Neuron (in vitro differentiated cells): ENCODE measurements around the gene CD80.

ENCODE experiments used
- H2AFZ ChIP-seq: one replicate; pipeline ENCODE4 v1.6.1; 2013; ENCODE audit warnings: low read depth, mild to moderate bottlenecking, inconsistent platforms, low read length, moderate library complexity
- H3K27me3 ChIP-seq: one replicate; pipeline ENCODE4 v1.6.1; 2013; ENCODE audit warnings: low read length; ENCODE audit not compliant: insufficient read depth
- H3K36me3 ChIP-seq: one replicate; pipeline ENCODE4 v1.6.1; 2013; ENCODE audit warnings: low read length; ENCODE audit not compliant: insufficient read depth
- H3K4me1 ChIP-seq: one replicate; pipeline ENCODE4 v1.6.1; 2013; ENCODE audit warnings: low read length; ENCODE audit not compliant: insufficient read depth
- H3K4me3 ChIP-seq: 2 replicates; pipeline ENCODE4 v1.5.1; 2013; ENCODE audit warnings: mild to moderate bottlenecking, low read length, moderate library complexity
- H3K9me3 ChIP-seq: one replicate; pipeline ENCODE4 v1.6.1; 2013; ENCODE audit warnings: low read length

CD80 gene

DNA sequence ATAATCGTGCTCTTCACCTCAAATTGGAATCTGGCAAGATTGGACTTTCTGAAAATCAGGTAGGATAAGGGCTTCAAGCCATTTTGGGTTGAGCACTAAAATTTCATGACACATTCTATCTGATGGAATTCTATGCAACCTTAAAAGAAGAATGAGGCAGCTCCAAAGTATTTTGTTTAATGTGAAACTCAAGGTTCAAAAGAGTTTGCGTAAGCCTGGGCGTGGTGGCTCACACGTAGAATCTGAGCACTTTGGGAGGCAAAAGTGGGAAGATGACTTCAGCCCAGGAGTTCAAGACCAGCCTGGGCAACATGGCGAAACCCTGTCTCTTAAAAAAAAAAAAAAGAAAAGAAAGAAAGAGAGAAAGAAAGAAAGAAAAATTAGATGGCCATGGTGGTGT, 34.7 kb upstream of the CD80 start:
- Histone ChIP-seq H3K4me3 (no peak overlapping the region), H3K27me3 (peaks cover 4% of the 10 kb centered on the region), H3K36me3 (no peaks in the 10 kb centered on the region), H3K9me3 (peaks cover under 1% of the 10 kb centered on the region), H3K4me1 (no peaks in the 10 kb centered on the region), H2AFZ (no peak overlapping the region)

DNA sequence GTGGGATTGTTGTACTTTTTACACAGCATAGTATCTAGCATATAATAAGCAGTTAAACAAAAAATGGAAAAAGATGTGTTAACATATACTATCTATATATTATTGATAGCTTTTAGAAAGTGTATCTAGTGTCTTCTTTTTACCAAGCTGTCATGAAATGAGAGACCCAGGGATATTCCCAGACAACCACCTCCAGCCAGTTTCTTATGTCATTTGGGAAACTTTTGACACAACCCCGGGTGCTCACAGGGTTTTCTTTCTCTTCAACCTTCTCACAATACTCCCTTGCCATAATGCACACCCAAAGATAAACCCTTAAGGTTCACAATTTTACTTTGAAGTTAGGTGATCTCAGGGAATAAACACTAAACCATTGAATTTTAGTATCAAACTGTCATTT, 33.4 kb upstream of the CD80 start:
- Histone ChIP-seq H3K4me3 (no peak overlapping the region), H3K27me3 (peaks cover 4% of the 10 kb centered on the region), H2AFZ (no peak overlapping the region), H3K9me3 (peaks cover 1% of the 10 kb centered on the region), H3K4me1 (no peaks in the 10 kb centered on the region), H3K36me3 (no peaks in the 10 kb centered on the region)

DNA sequence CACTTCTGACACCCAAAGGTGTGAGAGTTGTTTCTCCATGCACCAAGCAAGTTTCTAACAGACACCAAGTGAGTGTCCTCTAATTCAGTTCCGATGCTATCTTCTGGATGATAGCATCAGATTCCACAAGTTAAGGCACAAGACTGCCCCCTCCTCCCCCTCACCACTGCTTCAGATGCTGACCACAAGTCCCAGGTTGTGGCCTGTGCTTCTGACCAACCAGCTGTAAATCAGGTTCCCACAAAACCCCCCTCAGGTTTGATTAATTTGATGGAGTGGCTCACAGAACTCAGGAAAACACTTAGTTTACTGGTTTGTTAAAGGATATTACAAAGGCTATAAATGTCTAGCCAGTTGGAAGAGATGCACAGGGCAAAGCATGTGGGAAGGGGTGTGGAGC, 31.3 kb upstream of the CD80 start:
- Histone ChIP-seq H3K36me3 (no peaks in the 10 kb centered on the region), H3K27me3 (peaks cover 8% of the 10 kb centered on the region), H3K4me3 (no peak overlapping the region), H3K9me3 (peaks cover 1% of the 10 kb centered on the region), H2AFZ (no peak overlapping the region), H3K4me1 (no peaks in the 10 kb centered on the region)

GRCh38 chr3:119589102-119589773, 29.8 kb upstream of the CD80 start:
- H2AFZ ChIP-seq, result no peak overlapping the region
- H3K4me3 ChIP-seq, result no peak overlapping the region
- peaks cover 8% of the 10 kb centered on the region for H3K27me3 ChIP-seq
- no peaks in the 10 kb centered on the region for H3K36me3 ChIP-seq
- H3K4me1 ChIP-seq, result no peaks in the 10 kb centered on the region
- H3K9me3 ChIP-seq, result peaks cover 1% of the 10 kb centered on the region

DNA sequence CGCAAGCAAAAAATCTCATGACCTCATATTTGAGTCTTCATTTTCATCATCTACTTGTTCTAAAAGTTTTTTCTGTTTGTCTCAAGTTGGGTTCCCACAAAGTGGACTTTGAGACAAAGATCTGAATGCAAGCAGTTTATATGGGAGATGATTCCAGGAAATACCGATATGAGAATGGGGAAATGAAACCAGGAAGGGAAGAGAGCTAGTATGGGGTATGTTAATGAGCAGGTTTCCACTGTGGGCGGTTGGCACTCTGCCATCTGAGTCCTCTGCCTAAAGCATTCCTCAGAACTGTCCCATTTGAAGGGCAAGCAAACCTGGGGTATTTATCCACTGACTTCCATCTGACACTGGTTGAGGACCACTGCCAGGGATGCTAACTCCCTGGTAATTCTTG, 28.7 kb upstream of the CD80 start:
- H3K4me1 ChIP-seq, result no peaks in the 10 kb centered on the region
- no peaks in the 10 kb centered on the region for H3K36me3 ChIP-seq
- H2AFZ ChIP-seq, result no peak overlapping the region
- peaks cover 1% of the 10 kb centered on the region for H3K9me3 ChIP-seq
- no peak overlapping the region for H3K4me3 ChIP-seq
- peaks cover 8% of the 10 kb centered on the region for H3K27me3 ChIP-seq

DNA sequence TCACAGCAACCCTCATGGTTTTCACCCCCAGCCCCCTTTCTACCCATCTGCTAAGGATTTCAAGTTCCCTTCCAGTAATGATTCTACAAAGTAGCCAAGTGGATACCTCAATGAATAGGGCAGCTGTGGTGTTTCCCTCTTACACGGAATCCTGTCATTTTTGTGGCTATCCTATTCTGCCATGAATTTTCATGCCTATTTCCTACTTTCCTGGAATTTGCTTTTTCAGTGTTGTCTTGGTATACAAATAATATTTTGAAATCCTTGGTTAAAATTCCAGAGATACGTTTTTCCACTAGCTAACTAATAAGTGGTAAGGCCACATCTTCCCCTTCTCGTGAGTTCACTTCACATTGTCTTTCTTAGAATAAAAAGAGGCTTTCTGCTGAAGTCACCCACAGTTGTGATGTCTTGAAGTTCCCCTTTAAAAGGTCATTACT, 27.3 kb upstream of the CD80 start:
- no peak overlapping the region for H2AFZ ChIP-seq

DNA sequence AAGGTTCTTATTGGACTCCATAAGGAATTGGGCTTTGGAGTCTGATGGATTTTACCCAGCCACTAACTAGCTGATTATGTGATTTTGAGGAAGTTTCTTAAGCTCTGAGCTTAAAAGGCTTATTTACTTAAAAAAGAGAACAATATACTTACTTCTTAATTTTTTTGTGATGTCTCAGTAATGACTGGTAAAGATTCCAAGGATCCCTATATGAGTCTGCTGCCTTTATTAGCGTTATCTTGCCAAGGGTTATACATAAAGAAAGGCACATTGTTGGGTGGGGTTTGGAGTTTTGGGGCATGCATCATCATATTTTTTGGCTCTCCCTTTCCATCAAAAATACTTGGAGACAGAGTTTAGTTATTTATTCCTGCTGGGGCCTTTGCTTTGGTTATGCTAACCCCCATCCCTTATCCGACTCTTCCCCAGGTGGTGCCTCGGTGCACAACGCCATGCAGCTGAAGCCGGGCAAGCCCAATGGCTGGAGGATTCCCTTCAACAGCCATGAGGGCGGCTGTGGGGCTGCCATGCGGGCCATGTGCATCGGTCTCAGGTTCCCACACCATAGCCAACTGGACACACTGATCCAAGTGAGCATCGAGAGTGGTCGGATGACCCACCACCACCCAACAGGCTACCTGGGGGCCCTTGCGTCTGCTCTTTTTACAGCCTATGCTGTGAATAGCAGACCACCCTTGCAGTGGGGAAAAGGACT, 26.6 kb upstream of the CD80 start:
- Histone ChIP-seq H3K4me3 (no peak overlapping the region), H3K9me3 (peaks cover 1% of the 10 kb centered on the region), H3K36me3 (no peaks in the 10 kb centered on the region), H3K27me3 (peaks cover 4% of the 10 kb centered on the region), H3K4me1 (no peaks in the 10 kb centered on the region), H2AFZ (no peak overlapping the region)

More for the DNA sequence above, 27.3 kb upstream of the CD80 start:
- peaks cover 1% of the 10 kb centered on the region for H3K9me3 ChIP-seq
- H3K36me3 ChIP-seq, result no peaks in the 10 kb centered on the region
- H3K4me3 ChIP-seq, result no peak overlapping the region
- no peaks in the 10 kb centered on the region for H3K4me1 ChIP-seq
- H3K27me3 ChIP-seq, result peaks cover 4% of the 10 kb centered on the region

DNA sequence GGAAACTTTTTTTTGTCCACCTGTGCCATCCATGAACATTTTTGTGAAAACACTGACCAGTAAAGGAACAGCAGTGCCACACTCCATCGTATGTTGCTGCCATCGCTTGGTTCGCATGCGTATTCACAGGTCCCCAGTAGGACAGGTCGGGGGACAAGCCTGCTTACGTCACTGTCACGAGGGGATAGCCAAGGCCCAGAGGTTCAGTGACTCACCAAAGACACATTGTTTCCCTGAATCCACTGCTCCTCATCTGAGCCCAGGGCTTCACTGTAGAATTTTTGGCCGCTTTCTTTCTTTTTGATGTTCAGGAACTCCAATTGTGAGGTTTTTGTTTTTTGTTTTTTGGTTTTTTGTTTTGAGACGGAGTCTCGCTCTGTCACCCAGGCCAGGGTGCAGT, 25.8 kb upstream of the CD80 start:
- no peak overlapping the region for H3K4me3 ChIP-seq
- no peak overlapping the region for H2AFZ ChIP-seq
- peaks cover 1% of the 10 kb centered on the region for H3K9me3 ChIP-seq
- peaks cover 4% of the 10 kb centered on the region for H3K27me3 ChIP-seq
- no peaks in the 10 kb centered on the region for H3K36me3 ChIP-seq
- no peaks in the 10 kb centered on the region for H3K4me1 ChIP-seq

DNA sequence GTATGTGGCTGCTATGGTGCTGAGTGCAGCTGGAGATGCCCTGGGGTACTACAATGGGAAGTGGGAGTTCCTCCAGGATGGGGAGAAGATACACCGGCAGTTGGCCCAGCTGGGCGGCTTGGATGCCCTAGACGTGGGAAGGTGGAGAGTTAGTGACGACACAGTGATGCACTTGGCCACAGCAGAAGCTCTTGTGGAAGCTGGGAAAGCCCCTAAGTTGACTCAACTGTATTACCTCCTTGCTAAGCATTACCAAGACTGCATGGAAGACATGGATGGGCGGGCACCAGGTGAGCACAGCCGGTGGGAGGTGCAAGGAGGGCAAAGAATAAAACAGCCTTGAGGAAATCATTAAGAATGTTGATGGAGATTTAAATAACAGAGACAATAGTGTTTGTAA, 22.8 kb upstream of the CD80 start:
- Histone ChIP-seq H3K4me3 (no peak overlapping the region), H2AFZ (no peak overlapping the region), H3K4me1 (no peaks in the 10 kb centered on the region), H3K9me3 (no peaks in the 10 kb centered on the region), H3K27me3 (peaks cover 3% of the 10 kb centered on the region), H3K36me3 (no peaks in the 10 kb centered on the region)

DNA sequence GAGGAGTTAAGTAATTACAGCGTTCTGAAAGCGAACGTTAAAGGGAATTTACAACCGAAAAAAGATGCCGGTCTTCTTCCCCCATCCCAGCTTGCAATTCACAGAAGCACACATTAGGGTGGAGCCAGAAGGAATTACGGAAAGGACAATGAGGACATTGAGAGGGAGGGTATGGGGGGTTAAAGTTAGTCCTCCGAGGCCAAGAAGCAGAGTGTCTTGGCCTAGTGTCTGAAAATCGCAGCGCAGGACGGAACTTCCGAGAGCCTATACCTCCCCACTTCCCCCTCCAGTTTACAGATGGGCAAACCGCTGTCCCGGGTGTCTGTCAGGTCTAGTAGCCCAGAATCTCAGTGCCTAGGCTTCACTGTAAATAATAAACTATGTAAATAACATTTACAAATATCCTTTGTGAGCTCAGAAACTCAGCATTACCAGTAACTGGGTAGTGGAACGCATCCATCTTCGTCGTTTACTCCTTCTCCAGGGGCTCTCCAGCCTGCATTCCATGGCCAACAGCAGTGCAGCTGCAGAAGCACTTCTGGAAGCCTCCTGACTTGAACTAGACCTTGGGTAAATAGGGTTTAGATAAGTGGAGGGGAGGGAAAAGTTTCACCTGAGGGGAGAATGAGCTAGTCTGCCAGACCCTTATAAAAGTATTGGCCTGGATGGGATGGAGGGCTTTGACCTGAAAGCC, 20.8 kb upstream of the CD80 start:
- Histone ChIP-seq H3K36me3 (no peaks in the 10 kb centered on the region), H3K27me3 (peaks cover 3% of the 10 kb centered on the region), H3K9me3 (no peaks in the 10 kb centered on the region), H2AFZ (peak overlapping the region; percentile 86), H3K4me1 (no peaks in the 10 kb centered on the region), H3K4me3 (peak overlapping the region; percentile 37)

- peak within 1 kb of the TSS; percentile 86 for H2AFZ ChIP-seq
- no peaks in the 10 kb centered on the region for H3K9me3 ChIP-seq
- no peaks in the 10 kb centered on the region for H3K36me3 ChIP-seq
- H3K4me1 ChIP-seq, result no peaks in the 10 kb centered on the region
- peaks cover 3% of the 10 kb centered on the region for H3K27me3 ChIP-seq
- H3K4me3 ChIP-seq, result peak within 1 kb of the TSS; percentile 37
Observed at GRCh38 chr3:119579366-119580066, 20.1 kb upstream of the CD80 start, which contains the start of gene ADPRH. Gene ADPRH (plus strand): TSS chr3:119579492. CDS start chr3:119582170, 2,678 bp downstream.

- Histone ChIP-seq H3K36me3 (no peaks in the 10 kb centered on the region), H3K4me1 (no peaks in the 10 kb centered on the region), H2AFZ (no peak overlapping the region), H3K9me3 (no peaks in the 10 kb centered on the region), H3K27me3 (peaks cover 3% of the 10 kb centered on the region), H3K4me3 (no peak overlapping the region)
Observed at GRCh38 chr3:119575507-119575906, 16.1 kb upstream of the CD80 start.

DNA sequence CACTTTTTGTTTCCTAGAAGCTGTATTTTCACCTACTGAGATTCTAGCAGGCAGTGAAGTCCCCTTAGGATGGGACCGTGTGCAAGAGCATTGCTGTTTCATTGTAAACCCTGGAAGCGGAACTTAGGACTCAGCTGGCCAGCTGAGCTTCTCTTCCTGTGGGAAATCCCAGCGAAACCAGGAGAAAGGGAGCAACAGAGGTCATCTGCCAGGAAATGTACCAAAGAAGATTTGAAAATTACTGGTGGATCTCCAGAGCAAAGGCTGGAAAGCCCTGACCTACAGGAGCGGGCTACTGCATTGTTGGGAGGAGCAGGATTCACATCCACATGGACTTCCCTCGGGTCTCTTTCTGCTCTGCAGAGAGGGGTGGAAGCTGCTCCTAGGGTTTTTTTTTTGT, 12.3 kb upstream of the CD80 start:
- Histone ChIP-seq H3K4me1 (no peaks in the 10 kb centered on the region), H2AFZ (no peak overlapping the region), H3K27me3 (peaks cover 2% of the 10 kb centered on the region), H3K9me3 (no peaks in the 10 kb centered on the region), H3K4me3 (no peak overlapping the region), H3K36me3 (no peaks in the 10 kb centered on the region)
